Effector CD4-positive, alpha-beta T cell (primary cell): ENCODE results near the gene FAM240A.
"Not testable (repeated sequence)": the region's sequence is repeated elsewhere in the genome, so short reads cannot be mapped to it uniquely, and the experiment has no call there.

Experiments used
- DNase-seq: peaks from one replicate; pipeline ENCODE4 v3.0.0-alpha.2; 2020

Gene FAM240A

DNA sequence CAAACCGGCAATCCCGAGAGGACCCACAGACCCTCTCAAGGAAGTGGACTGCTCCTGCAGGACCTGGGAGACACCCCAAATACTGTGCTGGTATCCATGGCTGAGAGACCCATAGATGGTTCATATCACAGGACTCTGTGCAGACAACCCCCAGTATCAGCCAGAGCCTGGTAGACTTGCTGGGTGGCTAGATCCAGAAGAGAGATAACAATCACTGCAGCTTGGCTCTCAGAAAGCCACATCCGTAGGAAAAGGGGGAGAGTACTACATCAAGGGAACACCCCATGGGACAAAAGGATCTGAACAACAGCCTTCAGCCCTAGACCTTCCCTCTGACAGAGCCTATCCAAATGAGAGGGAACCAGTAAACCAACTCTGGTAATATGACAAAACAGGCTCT lies 25.1 kb upstream of the FAM240A start:
- DNase-seq = not testable (repeated sequence)

DNA sequence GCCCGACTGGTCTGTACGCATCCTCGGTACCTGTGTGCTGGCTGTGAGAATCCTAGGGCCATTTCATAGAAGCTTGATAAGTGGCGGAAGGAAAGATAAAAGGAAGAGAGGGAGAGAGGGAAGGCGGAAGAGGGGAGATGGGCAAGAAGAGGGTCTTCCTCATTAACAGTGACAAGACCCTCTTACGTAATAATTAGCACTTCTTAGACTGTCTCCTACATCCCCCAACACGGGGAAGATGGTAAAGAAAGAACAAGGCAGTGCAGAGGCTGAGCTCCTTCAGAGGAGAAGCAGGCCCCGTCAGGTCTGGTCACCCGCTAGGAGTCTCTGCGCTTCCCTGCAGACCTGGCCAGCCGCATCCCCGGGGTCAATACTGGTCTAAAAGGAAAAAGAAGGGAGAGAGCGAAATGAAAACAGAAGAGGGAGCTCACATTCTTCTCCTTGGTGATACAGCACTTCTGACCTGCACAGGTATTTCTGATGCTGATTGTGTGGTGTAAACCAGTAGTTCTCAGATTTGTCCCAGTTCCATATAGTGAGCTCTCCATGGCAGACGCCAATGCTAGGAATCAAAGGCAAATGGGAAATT lies 19.0 kb upstream of the FAM240A start:
- DNase-seq = no peak

DNA sequence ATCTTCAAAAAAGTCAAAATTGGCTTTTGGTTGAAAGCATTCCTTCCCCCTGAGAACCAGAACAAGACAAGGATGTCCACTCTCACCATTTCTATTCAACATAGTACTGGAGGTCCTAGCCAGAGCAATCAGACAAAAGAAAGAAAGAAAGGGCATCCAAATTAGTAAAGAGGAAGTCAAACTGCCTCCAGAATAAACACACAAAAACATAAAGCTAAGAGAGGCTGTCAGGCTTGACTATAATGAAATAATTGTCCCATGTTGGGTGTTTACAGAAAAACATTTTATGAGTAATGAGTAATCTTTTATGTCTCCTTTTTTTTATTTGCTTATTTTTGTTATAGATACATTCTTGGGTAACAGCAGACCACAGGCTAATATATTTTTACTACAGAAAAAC lies 18.3 kb upstream of the FAM240A start:
- DNase-seq = no peak

DNA sequence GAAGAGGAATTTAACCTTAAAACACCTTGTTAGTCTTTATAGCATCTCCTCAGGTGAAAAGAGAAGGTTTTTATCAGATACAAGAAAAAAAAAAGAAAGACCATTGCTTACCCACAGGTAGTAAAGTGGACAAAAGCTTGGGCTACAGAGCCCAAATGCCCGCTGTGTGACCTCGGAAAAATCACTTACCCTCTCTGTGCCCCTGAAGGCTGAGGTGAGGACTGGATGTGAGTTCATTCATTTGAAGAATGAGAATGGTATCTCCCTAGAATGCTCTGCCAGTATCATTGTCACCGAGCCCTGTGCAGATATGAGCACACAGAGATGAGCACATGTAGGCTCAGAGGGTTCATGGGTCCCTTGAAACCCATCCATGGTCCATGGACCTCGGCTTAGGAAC lies 17.6 kb upstream of the FAM240A start:
- no peak for DNase-seq

GRCh38 chr3:46595819-46596314 lies 16.5 kb upstream of the FAM240A start:
- no peak for DNase-seq

GRCh38 chr3:46599590-46599989 lies 12.7 kb upstream of the FAM240A start:
- no peak for DNase-seq

GRCh38 chr3:46603446-46604046 lies 8.8 kb upstream of the FAM240A start:
- DNase-seq = no peak

DNA sequence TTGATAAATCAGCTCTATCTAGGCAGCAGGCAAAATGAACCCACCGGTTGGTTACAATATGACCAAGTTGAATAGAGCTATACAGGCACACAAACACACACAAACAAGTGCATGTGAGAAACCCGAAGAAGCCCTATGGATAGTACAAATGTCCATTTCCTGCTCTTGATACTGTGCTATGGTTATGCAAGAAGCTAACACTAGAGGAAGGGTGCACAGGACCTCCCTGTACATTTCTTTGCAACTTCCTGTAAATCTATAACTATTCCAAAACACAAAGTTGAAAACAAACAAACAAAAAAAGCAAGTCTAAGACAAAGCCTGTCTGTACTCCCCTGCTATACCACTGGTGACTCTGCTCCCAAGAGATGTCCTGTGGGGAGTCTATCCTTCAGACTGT lies 8.2 kb upstream of the FAM240A start:
- no peak for DNase-seq

- no peak for DNase-seq
Measured at GRCh38 chr3:46607603-46608028, 4.7 kb upstream of the FAM240A start.

- no peak for DNase-seq
Measured at GRCh38 chr3:46609212-46609721, 3.1 kb upstream of the FAM240A start.

DNA sequence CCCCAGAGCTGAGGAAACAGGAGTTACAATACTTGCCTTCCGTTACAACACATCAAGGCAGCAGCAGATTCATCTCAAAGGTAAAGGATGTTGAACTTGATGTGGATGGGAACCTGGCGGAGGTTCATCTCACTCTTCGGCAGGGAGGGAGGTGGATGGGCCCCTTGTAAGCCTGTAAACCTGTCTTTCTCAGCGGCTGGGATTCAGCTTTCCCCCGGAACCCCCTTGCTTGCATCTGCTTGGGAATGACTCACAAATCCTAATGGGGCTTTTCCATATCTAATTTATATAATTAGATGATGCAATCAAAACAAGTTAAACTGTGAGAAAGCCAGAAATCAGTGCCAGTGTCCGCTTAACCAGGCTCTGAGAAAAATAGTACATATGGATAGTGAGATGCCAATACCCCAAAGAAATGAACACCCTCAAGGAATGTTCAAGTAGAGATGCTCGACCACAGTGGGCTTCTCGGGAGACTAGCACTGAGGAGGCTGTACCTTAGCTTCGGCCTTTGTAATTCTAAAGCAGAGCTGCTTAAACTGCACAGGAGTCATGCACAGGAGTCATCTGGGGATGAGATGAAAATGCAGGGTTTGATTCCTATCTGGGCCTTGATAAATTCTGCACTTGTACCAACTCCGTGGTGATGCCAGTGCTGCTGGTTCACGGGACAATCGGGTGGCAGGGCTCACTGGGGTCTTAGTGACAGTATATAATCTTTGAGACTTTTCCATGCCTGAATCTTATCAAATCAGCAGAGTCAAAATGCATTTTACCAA lies 2.2 kb upstream of the FAM240A start:
- DNase-seq = no peak

GRCh38 chr3:46613313-46614005 lies 1.1 kb downstream of the FAM240A start:
- no peak for DNase-seq

GRCh38 chr3:46614431-46614830 lies 2.1 kb downstream of the FAM240A start:
- no peak for DNase-seq

DNA sequence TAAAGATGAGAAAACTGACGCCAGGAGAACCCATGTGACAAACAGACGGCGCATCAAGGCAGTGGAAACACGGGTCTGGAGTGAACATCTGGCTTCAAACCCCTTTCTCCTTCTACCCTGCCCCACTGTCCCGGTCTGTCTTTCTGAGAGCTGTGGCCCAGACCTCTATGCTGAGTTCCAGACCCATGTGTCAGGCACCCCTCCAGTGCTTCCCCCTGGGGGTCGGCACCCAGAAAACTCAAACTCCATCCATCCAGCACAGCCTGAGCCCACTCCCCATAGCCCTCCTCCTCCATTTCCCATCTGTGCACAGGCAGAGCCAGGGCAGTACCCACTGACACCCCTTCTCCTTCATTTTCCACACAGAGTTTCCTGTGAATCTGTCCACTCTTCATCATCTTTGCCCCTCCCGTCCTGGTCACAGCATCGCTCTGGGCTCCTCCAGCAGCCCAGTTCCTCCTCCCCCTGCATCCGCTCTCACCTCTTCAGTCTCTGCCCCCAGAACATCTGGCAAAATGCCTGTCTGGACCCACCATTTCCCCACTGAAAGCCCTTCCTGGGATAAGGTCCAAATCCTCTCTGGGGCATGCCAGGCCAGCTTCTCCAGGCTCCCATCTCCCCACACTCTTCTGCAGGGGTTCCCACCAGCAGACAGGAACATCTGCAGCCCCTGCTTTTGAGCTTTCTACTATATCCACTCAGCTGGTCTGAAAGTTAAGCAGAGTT lies 2.9 kb downstream of the FAM240A start:
- DNase-seq = no peak

GRCh38 chr3:46615976-46616375 lies 3.7 kb downstream of the FAM240A start:
- DNase-seq = no peak

DNA sequence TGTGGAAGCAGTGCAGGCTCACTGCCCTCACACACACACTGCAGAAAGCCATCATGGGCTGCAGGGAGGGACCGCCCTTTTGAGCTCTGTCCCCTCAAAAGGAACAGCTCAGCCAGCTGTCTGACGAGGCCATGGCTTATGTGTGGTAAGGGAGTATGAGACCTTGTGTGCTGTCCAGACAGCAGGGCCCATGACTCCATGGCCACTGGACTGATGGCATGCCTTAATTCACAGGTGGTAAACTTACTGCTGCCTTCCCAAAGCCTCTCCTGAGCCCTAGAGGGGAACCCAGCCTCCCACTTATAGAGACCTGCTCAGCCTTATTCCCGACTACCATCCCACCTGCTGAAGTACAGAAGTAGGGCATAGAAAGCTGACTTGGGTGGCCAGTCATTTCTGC lies 5.6 kb downstream of the FAM240A start:
- DNase-seq = no peak

- DNase-seq = no peak
Measured at GRCh38 chr3:46619845-46620778, 7.8 kb downstream of the FAM240A start.

- DNase-seq = no peak
Measured at GRCh38 chr3:46624533-46624932, 12.2 kb downstream of the FAM240A start.

GRCh38 chr3:46624975-46625490 lies 12.7 kb downstream of the FAM240A start:
- no peak for DNase-seq

GRCh38 chr3:46626039-46626438 lies 13.7 kb downstream of the FAM240A start:
- DNase-seq = no peak

DNA sequence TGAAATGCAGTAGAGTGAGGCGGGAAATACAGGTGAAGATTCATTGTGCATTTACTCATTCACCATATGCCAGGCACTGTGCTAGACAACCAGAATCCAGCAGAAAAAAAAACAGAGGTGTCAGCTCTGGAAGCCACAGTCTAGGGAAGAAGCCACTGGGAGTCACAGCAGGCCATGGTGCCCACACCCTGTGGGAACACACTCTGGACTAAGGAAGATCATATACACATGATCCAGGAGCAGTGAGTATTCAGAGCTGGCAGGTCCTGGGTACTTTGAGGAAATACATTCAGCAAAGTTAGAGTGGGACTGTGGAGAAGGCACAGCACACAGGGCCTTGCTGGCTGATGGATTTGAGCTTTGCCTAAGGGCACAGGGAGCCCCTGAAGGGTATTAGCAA lies 14.8 kb downstream of the FAM240A start:
- DNase-seq = no peak
